Measurements from ENCODE around the gene PRR5.
"Not testable (repeated sequence)": the region's sequence is repeated elsewhere in the genome, so short reads cannot be mapped to it uniquely, and the experiment has no call there.

PRR5 gene

GRCh38 chr22:44736581-44737405 lies 34.8 kb downstream of the PRR5 start:
- no peak for DNase-seq

GRCh38 chr22:44737406-44738346 lies 35.7 kb downstream of the PRR5 start:
- no peak for DNase-seq

DNA sequence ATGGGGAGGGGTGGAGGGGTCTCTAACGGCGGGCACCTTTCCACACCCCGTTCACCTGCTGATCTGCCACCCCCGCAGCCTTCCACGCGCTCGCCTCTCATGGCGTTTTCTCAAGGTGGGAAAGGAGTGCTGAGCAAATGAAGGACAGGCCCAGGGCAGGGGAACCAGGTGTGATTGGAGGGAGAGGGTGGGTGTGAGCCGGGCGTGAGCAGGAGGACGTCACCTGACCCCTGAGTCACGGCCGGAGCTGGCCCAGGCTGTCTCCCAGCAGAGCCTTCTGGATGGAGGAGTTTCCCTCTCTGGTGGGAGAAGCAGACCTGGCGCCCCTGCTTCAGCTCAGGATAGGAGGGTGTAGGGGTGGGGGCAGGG lies 36.3 kb downstream of the PRR5 start:
- DNase-seq: no peak

DNA sequence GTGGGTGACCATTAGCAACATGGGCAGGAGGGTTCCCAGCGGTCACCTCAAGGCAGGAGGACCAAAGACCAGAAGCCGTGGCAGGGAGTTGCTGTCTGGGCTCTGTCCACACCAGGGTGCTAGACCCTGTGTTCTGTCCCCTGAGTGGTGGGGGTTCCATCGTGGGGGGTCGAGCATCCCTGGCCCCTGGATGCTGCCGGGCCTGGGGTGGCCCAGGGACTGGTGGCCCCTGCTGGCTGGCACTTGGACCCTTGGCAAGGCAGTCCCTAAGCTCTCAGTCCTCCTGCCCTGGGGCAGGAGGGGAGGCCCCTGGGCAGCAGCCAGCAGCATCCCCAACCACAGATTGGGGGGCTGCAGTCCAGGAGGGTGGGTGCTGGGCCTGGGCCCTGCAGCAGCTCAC lies 37.0 kb downstream of the PRR5 start:
- no peak for DNase-seq

DNA sequence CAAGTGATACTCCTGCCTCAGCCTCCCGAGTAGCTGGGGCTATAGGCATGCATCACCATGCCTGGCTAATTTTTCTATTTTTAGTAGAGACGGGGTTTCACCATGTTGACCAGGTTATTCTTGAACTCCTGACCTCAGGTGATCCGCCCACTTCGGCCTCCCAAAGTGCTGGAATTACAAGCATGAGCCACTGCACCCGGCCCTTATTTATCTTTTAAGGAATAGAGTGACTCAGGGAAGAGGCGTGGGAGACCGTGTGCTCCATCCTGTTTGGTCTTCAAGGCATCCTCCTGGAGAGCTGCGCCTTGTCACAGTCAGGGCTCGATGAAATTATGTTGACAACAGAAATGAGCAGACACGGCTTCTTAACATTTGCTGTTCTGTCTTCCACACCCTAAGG lies 37.7 kb downstream of the PRR5 start:
- DNase-seq: not testable (repeated sequence)

- no peak for DNase-seq
These were observed 38.3 kb downstream of the PRR5 start for GRCh38 chr22:44740307-44740706.

GRCh38 chr22:44741929-44742328 lies 39.9 kb downstream of the PRR5 start:
- DNase-seq: no peak

DNA sequence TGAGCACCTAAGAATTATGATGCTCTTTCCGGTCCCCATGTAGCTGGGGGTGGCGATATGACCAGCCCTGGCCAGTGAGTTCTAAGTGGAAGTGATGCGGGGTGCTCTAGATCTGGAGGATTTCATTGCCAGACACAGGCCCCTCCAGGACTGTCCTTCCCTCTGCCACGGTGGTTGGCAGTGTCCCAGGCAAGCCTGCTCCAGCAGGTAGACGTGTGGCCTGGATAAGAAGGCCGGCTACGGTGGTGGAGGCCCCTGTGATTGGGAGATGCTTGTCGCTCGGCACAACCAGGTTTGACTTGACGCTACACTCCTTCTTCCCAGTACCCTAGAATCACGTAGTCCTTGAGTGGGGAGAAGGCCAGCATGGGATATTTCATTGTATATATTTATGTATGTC lies 41.2 kb downstream of the PRR5 start:
- no peak for DNase-seq

- no peak for DNase-seq
These were observed 41.8 kb downstream of the PRR5 start for GRCh38 chr22:44743804-44744211.

- DNase-seq: no peak
These were observed 44.1 kb downstream of the PRR5 start for GRCh38 chr22:44745853-44746789.

- DNase-seq: not testable (repeated sequence)
These were observed 45.8 kb downstream of the PRR5 start for GRCh38 chr22:44747784-44748127.

DNA sequence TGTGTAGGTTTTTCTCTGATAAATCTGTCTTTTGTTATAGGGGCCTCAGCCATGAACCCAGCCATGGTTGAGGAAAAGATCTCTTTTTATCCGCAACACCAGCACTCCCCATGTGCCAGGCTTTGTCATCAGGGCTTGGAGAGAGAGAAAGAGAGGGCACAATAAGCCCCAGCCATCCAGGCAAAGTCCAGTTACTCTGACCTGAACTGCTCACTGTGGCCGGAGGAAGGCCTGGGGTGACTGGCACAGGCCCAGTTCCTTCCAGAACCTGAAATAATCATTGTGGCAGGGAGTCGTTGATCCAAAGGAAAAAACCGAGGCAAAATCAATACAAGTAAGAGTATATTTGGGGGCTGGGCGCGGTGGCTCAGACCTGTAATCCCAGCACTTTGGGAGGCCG lies 46.5 kb downstream of the PRR5 start:
- DNase-seq: no peak

- no peak for DNase-seq
These were observed 48.5 kb downstream of the PRR5 start for GRCh38 chr22:44750481-44750880.

GRCh38 chr22:44752285-44753188 lies 50.5 kb downstream of the PRR5 start, which contains the start of gene ARHGAP8:
Gene ARHGAP8 (plus strand): TSS chr22:44752575. CDS start chr22:44786528, 33,953 bp downstream.
- peak in 2 of 4 experiments; percentile 6 to 15 for DNase-seq

- no peak for DNase-seq
These were observed 51.4 kb downstream of the PRR5 start for GRCh38 chr22:44753189-44754042.

- DNase-seq: no peak
These were observed 53.0 kb downstream of the PRR5 start for GRCh38 chr22:44754998-44755397.

- DNase-seq: no peak
These were observed 53.4 kb downstream of the PRR5 start for GRCh38 chr22:44755417-44755816.

GRCh38 chr22:44755956-44756361 lies 54.0 kb downstream of the PRR5 start:
- no peak for DNase-seq

GRCh38 chr22:44758344-44758973 lies 56.5 kb downstream of the PRR5 start:
- DNase-seq: no peak

DNA sequence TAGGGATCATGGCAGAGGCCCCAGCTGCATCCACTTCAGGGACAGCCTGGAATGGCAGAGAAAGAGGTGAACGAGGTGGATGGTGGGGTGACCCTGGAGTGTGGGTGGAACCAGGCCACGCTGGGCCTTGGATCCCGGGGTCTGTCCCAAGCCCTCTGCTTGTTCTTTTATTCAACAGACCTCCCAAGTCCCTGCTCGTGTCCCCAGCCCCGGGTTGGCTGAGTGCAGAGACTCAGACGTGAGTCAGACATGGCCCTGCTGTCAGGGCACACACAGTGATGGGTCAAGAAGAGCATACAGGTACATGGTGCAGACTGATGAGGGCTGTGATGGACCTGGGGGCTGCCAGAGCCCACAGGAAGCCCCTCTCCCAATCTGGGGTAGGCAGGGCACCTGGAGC lies 57.0 kb downstream of the PRR5 start:
- no peak for DNase-seq

Measured in activated CD4-positive, CD25-positive, alpha-beta regulatory T cell (primary cell).